ENCODE data around the gene FYB1.

- TF ChIP-seq, protein P1, sequence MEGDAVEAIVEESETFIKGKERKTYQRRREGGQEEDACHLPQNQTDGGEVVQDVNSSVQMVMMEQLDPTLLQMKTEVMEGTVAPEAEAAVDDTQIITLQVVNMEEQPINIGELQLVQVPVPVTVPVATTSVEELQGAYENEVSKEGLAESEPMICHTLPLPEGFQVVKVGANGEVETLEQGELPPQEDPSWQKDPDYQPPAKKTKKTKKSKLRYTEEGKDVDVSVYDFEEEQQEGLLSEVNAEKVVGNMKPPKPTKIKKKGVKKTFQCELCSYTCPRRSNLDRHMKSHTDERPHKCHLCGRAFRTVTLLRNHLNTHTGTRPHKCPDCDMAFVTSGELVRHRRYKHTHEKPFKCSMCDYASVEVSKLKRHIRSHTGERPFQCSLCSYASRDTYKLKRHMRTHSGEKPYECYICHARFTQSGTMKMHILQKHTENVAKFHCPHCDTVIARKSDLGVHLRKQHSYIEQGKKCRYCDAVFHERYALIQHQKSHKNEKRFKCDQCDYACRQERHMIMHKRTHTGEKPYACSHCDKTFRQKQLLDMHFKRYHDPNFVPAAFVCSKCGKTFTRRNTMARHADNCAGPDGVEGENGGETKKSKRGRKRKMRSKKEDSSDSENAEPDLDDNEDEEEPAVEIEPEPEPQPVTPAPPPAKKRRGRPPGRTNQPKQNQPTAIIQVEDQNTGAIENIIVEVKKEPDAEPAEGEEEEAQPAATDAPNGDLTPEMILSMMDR (conservative IDR thresholded peaks at IDR 0.05; ENCODE audit: low read depth in 2 of 2), result no peak
- no peak for TF ChIP-seq NANOG (IDR thresholded peaks at IDR 0.05; ENCODE audit: borderline replicate concordance)
- no peak for TF ChIP-seq EZH2 (IDR thresholded peaks at IDR 0.05; ENCODE audit: low read depth, unreplicated experiment)
- no peak for TF ChIP-seq STAT1 (IDR thresholded peaks at IDR 0.05; ENCODE audit: unreplicated experiment)
- no peak for TF ChIP-seq POLR2AphosphoS5 (IDR thresholded peaks at IDR 0.05; ENCODE audit: low read depth)
- no peak for TF ChIP-seq CREB1 (CRISPR knock-in tag; IDR thresholded peaks at IDR 0.05; ENCODE audit: low read depth)
- TF ChIP-seq, protein P2, sequence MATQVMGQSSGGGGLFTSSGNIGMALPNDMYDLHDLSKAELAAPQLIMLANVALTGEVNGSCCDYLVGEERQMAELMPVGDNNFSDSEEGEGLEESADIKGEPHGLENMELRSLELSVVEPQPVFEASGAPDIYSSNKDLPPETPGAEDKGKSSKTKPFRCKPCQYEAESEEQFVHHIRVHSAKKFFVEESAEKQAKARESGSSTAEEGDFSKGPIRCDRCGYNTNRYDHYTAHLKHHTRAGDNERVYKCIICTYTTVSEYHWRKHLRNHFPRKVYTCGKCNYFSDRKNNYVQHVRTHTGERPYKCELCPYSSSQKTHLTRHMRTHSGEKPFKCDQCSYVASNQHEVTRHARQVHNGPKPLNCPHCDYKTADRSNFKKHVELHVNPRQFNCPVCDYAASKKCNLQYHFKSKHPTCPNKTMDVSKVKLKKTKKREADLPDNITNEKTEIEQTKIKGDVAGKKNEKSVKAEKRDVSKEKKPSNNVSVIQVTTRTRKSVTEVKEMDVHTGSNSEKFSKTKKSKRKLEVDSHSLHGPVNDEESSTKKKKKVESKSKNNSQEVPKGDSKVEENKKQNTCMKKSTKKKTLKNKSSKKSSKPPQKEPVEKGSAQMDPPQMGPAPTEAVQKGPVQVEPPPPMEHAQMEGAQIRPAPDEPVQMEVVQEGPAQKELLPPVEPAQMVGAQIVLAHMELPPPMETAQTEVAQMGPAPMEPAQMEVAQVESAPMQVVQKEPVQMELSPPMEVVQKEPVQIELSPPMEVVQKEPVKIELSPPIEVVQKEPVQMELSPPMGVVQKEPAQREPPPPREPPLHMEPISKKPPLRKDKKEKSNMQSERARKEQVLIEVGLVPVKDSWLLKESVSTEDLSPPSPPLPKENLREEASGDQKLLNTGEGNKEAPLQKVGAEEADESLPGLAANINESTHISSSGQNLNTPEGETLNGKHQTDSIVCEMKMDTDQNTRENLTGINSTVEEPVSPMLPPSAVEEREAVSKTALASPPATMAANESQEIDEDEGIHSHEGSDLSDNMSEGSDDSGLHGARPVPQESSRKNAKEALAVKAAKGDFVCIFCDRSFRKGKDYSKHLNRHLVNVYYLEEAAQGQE (IDR thresholded peaks at IDR 0.05; ENCODE audit: unreplicated experiment), result no peak
- TF ChIP-seq EZH2phosphoT487 (IDR thresholded peaks at IDR 0.05; ENCODE audit: unreplicated experiment), result no peak
- no peak for TF ChIP-seq JUNB (IDR thresholded peaks at IDR 0.05; ENCODE audit: unreplicated experiment)
- no peak for TF ChIP-seq ZNF331 (CRISPR knock-in tag; IDR thresholded peaks at IDR 0.05; ENCODE audit: low read depth)
- no peak for TF ChIP-seq ETS1 (IDR thresholded peaks at IDR 0.05)
Observed at GRCh38 chr5:39149966-39150365, 69.4 kb downstream of the FYB1 start.

Measured in GM23338 (cell line).